GM19035 (cell line): ENCODE results near the gene RAB31.

ENCODE experiments used
- ATAC-seq: cut with Tn5 transposase; IDR thresholded peaks from one replicate; pipeline ENCODE4 v1.9.1; 2021; ENCODE audit not compliant: unreplicated experiment

The RAB31 gene

DNA sequence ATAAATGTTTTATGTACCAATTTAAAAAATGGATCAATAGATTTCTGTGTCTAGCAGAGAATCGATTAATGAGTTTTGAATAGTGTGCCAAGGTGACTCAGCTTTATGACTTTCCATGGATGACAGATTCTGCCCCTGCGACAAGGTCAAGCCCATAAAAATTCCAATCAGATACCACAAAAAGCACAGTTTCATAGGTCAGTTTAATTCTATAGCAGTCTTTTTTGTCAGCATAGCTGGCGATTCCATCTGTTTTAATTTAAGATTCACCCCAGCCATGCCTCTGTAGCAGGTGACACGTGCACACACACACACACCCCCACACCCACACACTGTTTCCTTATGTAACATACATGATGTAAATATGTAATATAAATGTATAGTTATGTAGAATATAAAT lies 28.9 kb downstream of the RAB31 start:
- ATAC-seq, result no peak

DNA sequence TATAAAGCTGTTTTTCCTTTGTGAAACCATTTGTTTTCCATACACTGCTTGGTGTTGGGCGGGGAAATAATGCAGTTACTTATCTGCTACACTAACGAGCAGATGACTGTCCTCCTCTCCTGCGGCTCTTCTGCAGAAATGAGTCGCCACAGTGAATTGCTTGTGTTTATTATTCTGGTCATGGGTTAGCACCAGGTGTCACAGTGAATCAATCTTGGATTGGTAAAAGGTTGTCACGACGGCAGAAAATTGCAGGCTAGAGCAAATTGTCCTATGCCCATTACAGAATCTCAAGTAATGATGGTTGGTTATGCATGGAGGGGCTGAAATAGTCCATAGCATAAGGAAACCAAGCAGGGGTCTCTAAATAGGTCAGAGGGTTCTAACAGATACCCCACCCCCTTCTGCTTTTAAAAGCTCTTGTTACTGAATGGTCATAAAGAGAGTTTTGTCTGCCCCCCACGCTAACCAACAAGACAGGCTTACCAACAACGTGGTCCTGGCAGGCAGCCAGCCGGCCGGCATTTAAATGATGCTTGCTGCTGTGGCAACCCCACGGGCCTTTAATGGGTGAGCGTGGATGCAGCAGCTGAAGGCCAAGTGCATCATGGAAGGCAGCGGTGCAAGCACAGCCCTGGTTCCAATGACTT lies 29.5 kb downstream of the RAB31 start:
- ATAC-seq, result no peak

DNA sequence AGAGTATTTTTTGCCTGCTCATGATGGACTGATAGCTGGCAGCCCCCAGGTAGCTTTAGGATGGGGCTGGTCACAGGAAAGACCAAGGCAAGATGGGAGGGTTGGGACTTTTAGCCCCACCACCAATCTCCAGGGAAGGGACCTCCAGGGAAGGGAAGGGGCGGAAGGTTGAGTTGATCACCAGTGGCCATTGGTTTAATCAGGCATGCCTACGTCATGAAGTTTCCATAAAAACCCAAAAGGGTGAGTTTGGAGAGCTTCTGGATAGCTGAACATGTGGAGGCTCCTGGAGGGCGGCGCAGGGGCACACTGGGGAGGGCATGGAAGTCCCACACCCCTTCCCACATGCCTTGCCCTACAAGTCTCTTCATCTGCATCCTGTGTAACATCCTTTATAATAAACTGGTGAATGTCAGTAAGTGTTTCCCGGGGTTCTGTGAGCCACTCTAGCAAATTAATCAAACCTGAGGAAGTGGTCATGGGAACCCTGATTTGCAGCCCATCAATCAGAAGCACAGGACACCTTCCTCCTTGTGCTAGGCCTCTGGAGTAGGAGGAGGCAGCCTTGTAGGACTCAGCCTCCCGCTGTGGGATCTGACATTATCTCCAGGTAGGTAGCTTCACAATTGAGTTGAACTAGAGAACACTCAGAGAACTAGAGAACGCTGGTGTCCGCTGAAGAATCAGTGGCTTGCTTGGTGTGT lies 30.3 kb downstream of the RAB31 start:
- no peak for ATAC-seq

DNA sequence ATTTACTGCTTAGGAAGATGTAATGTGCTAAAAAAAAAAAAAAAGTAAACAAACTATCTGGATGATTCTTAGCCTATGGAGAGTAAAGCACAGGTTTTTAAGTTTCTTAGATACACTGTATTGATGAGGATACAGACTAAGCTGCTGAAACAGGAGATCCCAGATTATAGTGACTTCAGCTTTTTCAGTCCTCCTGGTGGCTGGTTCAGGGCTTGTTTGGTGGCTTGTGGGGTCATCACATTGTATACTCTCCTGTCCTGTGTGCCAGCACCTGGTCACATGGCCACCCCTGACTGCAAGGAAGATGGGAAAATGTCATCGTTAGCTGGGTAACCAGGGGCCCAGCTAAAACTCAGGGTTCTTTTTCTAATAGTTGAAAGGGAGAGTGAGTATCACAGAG lies 31.4 kb downstream of the RAB31 start:
- ATAC-seq, result no peak

DNA sequence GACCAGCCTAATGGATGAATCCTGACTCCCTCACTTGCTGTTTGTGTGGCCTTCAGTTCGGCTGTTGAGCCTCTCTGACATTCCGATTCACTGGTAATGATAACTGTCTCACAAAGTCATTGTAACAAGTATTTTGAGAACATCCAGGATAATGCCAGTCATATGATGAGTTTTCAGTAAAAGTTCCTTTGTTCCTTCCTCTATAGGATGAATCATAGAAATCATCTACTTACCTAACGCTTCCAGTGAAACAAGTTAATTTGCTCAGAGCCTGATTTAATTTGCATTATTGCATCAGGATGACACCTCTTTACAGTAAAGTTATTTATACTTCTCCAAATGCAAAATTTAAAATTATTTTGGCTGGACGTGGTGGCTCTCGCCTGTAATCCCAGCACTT lies 32.0 kb downstream of the RAB31 start:
- no peak for ATAC-seq

DNA sequence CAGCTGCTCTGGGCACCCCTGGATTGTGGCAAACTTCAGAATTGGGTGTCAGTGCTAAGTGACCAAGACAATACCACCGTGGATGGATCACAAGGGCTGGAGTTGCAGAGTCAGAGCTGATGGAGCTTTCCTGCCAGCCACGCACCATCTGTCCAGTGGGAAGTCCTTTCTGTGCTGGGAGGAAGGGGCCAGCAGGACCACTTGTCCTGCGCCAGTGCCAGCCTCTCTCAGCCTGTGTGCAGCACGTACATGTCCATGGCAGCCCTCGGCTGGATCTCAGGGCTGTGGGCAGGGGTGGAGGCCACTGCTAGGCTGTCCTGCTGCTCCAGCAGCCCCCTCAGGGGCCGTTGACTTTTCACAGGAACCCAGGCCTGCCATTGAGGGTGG lies 33.3 kb downstream of the RAB31 start:
- ATAC-seq, result no peak

DNA sequence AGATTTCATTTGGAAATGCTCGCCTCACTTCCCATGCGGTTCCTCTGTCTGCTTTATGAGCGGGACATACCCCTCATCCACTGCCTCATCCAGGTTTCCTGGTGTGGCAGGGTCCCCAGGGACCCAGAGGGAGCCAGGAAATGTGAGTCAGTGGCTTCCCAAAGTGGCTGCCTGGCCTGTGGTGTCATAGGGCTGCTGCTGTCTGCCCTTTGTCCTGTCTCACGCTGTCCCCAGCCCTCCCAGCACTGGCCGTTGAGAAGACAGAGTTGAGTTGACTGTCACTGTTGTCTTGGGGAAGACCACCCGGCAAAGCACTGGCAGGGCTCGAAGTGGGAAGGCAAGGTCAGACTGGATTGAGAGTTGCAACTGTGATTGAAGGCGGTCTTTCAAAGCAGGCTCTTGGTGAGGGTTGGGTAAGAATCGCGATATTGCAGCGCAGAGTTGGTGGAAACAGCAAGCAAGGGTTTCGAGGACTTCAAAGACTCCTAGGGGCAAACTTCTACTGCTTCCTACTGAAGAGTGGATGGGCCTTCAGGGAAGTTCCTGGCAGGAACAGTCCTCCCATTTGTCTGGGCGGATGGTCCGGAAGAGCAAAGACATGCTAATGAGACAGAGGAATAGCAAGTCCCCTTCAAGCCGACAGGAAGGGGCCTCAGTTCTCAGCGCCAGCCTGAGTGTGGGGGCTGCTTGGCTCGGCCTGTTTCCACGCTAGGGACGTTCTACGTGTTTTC lies 33.9 kb downstream of the RAB31 start:
- ATAC-seq, result no peak

DNA sequence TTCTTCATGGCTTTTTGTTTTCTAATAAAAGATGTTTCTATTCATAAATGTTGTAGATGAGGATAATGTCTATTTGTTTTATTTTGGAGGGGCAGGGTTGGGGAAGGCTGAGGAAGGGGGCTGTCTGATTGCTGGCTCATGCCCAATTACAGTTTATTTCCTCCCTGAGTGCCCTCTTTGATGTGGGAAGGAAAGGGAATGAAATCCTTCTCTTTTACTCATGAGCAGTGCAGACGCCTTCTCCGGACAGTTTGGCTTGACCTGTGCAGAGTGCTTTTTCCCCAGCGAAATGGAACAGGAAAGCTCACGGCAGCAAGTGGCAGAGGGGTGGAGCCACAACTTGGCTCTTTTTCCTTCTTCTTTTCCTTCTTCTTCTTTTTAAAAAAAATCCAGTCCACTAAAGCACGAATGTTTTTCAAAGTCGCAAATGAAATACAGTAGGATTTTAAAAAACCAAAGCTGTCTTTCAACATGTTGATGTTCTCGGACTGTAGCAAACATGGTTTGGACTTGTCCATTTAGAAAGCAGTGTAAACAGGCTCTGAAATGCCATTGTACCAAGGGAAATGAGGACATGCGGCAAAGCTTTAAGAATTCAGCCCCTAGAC lies 34.5 kb downstream of the RAB31 start:
- ATAC-seq, result no peak

DNA sequence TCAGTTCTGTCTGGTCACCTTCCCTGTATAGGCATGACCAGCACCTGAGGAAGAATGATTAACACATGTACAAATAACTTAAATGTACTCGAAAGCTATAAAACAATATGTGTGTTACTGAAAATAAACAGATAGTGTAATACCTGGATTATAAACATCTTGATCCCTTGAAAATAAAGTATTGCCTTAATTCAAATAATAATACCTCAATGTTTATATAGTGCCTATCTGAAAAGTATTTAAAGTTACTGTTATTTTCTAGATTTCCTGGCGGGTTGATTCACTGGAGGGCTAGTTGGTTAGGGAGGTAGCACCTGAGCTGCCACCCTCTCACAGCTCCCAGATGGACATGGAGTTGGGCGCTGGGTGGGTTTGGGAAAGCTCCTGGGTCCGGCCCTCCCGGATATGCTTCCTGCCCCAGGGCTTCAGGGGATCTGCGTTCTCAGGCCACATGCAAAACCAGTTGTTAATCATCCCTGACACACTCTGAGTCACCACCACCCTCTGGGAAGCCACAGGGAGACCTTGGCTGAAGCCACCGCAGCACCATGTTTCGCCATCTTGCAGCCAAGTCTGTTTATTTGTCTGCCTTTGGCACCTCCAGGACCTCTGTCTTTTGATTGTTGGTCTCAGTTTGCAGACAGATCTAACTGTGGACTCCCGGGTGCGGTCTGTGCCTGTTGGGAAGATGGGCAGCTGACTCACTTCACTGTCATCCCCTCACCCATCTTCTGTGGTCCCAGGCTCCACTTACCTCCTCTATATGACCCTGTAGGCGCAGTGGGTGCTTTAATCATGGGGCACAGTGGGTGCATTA lies 35.3 kb downstream of the RAB31 start:
- no peak for ATAC-seq

DNA sequence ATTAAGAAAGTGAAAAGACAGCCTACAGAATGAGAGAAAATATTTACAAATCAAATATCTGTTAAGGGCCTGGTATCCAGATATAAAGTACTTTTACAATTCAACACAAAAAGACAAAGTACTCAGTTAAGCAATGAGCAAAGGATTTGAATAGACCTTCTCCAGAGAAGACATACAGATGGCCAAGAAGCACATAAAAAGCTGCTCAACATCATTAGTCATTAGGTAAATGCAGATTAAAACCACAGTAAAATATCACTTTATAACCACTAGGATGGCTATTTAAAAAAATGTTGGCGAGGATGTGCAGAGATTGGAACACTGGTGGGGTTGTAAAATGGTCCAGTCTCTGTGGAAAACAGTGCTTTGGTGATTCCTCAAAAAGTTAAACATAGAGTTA lies 38.9 kb downstream of the RAB31 start:
- no peak for ATAC-seq

DNA sequence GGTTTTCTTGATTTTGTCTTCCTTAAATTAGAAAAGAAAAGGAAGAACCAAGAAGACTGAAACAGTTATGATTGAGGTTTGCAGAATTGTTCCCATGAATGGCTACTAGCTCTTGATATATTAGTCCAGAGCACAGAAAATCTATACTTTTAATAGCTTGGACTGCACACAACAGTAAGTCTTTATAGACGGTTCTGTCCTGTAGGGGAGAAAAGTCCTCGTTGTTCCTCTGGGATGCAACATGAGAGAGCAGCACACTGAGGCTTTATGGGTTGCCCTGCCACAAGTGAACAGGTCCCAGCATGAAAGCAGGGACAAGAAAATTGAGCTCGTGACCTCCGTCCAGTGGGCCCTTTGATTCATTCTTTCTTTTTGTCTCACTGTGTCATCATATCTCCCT lies 41.5 kb downstream of the RAB31 start:
- ATAC-seq, result no peak

DNA sequence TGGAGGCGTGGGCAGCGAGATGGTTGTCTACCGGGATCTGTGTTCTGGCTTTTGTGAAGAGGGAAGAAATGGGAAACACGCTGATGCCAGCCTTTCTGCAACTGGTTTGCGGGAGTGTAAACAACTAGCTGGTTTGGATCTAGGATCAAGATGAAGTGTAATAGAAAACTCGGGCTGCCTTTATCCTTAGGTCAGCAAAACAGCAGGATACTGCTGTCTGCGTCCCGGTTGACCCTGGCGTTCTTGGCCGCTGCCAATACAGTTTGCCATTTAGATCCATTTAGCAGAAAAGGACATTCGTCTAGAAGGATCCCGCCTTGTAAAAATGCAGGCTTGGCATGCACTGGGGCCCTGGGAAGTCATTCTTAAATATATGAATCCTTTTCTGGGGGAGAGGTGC lies 42.0 kb downstream of the RAB31 start:
- ATAC-seq, result no peak

DNA sequence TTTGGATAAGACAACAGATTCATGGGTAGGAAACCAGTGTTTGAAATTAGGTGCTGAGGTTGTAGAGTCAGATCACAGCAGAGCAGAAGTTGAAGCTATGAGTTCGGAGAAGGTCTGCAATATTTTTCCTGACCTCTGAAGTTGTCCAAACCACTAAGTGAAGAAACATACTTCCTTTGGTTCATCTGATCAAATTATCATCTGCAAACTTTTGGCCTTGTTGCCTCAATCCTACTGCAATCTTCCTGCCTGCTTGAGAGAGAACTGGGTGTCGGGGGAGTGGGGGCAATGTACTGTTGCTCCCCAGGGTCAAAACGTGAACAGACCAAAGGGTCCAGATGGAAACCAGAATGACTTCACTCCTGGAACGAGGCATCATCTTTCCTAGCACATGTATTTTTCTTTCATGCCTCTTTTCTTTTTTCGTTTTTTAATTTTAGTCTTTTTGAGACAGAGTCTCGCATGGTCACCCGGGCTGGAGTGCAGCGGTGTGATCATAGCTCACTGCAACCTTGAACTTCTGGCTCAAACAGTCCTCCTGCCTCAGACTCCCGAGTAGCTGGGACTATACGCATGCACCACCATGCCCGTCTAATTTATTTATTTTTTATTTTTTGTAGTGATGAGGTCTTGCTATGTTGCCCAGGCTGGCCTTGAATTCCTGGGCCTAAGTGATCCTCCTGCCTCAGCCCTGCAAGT lies 42.7 kb downstream of the RAB31 start:
- no peak for ATAC-seq

DNA sequence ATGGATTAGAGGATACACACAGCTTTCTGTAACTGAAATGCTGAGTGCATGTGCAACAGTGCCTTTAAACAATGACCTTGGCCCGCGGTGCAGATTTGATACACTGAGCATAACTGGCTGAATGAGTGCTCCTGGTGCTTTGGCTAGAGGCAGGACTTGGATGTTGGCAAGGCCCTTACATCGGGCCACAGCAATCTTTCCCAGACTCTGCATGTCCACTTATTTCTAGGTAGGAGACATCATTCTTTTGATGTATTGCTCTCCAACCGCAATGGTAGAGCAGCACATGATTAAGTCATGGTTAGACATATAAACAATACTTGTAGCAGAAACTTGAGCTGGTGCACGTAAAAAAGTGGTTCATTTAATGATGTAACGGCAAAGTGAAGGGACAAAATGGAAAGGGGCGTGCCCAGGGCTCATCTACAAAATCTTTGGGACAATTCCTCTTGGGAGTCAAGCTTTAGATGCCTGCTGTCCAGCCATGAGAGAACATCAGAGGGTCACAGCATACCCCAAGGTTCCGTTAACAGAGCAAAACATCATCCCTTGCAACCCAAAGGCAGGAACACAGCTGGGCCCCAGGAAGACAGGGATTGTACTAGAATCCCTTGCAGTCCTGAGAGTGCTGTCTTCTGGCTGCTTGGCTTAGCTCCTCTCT lies 43.4 kb downstream of the RAB31 start:
- ATAC-seq, result no peak

DNA sequence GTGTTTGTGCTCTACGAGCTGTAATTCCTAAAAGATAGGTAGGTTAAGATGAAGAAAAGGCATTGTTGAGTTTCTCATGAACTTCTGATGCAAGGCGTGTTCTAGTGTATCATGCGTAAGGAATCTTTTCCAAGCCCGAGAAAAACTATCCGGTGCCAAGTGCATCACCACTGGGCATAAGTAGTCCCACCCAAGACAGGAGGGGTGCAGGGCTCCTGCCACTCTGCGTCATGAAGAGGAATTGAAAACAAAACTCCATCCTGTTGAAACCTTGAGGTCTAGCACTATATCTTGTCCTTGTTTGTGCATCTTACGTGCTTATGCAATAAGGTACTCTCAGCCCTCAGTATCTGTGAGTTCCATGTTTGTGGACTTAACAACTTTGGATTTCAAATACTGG lies 45.7 kb downstream of the RAB31 start:
- ATAC-seq, result no peak

DNA sequence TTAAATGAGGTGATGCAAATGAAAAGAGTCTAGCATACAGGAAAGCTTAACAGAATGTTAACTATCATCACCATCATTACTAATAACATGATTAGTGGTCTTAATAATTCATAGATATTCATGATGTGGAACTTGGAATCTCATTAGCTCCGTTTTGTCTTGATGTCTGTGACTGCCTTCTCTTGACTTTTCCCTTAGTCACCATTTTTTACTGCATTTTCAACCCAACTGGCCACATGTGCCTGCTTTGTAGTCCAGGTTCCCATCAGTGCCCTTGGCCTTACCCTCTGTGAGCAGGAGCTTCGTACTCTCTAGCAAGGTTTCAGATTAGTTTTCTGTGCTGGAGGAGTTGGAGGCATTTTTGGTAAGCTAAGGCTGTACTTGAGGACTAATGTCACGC lies 47.0 kb downstream of the RAB31 start:
- ATAC-seq, result no peak

DNA sequence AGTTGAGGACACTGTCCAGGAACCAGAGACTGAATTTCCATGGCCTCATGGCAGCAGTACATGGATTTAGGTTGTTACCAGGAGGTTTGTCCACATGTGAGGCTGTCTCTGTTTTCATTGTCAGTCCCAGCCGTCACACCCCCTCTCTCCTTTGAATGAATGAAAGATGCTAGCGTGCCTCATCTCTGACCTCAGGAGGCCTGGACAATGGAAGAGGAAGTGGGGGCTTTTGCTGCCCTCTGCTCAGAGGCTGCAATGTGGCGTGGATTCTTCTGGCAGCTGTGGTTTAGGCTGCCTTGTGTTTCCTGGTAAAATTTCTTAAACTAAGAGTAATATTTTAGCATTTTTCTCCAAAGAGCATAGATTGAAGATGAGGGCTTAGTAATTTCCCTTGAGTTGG lies 47.5 kb downstream of the RAB31 start:
- ATAC-seq, result no peak

DNA sequence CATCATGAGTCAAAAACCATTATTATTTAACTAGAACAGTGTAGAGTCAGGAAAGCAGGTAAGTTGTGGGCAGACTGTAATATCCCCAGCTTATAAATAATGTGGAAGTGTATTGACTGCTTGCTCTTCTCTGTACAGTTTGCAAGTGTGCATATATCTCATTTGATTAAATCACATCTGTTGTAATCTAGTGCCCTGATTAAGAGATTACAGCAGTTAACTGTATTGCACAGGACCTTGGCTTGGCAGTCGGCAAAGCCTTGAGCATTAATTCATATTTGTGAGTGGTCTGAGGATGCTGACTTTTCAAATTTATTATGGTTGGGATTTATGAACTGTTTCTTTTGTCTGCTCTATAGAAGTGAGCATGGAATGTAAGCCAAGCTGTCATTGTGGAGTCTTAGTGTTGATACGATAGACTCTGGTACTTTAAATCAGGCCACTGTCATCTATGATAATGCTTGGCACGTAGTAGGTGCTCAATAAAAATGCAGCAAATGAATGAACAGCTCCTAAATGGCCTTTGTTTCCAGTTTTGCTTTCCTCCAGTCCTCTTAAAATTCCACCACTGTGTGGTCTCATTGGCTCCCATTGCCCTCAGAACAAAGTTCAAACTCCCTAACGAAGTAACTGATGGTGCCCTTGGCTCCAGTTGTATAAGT lies 48.3 kb downstream of the RAB31 start:
- no peak for ATAC-seq

DNA sequence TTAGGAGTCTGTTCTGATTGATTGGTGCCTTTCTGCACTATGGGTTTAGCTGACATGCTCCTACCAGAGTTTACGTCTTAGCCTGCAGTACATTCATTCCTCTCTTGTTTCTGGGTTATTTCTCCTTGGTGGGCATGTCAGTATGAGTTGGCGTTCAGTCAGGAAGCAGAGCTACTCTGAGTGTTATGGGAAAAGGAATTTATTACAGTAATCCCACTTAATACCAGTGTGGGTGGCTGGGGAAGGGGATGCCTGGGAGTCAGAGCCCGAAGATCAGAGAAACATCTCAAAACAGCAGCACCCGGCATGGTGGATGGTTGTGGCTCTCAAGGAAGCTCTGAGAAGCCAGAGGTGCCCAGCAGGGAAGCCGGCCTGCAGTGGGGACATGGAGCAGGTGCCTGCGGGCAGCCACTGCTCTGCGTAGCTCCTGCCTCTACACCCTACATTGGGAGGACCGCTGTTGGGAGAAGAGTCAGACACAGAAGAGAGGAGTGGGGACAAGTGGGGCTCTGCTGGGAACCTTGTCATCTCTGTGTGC lies 48.9 kb downstream of the RAB31 start:
- ATAC-seq, result no peak
